Measurements from ENCODE around the gene DESI2. TPM values are rescaled to one million over a fixed set of nuclear protein-coding genes. Genes with fewer than 3 reads are reported as not detected.
"Not testable (repeated sequence)": the region's sequence is repeated elsewhere in the genome, so short reads cannot be mapped to it uniquely, and the experiment has no call there.

Gene DESI2
- total RNA-seq, 4 donors from 2014 or later = 49.5 to 71.2 (median 57.5) TPM

DNA sequence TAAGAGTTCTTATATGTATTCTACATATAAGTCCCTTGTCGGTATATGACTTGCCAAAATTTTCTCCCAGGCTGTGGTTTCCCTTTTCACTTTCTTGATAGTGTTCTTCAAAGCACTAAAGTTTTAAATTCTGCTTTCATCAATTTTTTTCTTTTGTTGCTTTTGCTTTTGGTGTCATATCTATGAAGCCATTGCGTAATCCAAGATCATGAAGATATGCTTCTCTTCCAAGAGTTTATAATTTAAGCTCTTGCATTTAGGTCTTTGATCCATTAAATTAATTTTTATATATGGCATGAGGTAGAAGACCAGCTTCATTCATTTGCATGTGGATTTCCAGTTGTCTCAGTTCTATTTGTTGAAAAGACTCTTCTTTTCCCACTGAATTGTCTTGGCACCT is 22.2 kb downstream of the DESI2 start:
- DNase-seq = no peak
- Histone ChIP-seq H3K36me3 (no peaks in the 10 kb centered on the region), H3K27me3 (no peaks in the 10 kb centered on the region), H3K4me3 (replicated peaks in 1 of 3) (no peak overlapping the region), H3K4me1 (peaks cover 17 to 26% of the 10 kb centered on the region in 2 donors), H3K9me3 (no peaks in the 10 kb centered on the region), H3K27ac (no peak overlapping the region)
- TF ChIP-seq POLR2A (IDR thresholded peaks at IDR 0.05) = no peak
- TF ChIP-seq CTCF (IDR thresholded peaks at IDR 0.05) = no peak
- 94 to 98% methylated on average over 2 of the region's 2 CpGs for WGBS, 2 donors
- intact Hi-C loops (cut with DNase I) = no loop called here

GRCh38 chr1:244678697-244679096 is 25.8 kb downstream of the DESI2 start:
- no peaks in the 10 kb centered on the region for H3K27me3 ChIP-seq
- TF ChIP-seq CTCF (IDR thresholded peaks at IDR 0.05) = no peak
- no peak for TF ChIP-seq POLR2A (IDR thresholded peaks at IDR 0.05)

DNA sequence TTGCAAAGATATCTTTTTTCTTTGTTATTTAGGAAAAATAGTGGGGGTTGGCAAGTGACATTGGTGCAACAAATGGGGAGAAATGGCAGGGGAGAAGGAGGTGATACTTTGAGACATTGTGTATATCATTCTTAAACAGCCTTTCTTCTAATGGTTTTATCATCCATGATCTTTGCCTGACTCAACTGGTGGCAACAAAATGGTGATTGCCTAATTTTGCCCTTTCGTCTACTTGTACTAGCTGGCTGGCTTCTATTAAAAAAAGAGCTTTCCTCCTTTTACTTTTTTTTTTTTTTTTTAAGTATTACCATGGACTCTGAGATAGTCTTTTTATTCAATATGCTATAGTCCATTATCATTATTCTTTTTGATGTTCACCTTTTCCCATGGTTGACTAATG is 27.7 kb downstream of the DESI2 start:
- TF ChIP-seq POLR2A (IDR thresholded peaks at IDR 0.05) (no peak), CTCF (IDR thresholded peaks at IDR 0.05) (no peak)
- Histone ChIP-seq H3K4me3 (replicated peaks in 1 of 3) (no peak overlapping the region), H3K36me3 (no peaks in the 10 kb centered on the region), H3K27ac (no peak overlapping the region), H3K27me3 (no peaks in the 10 kb centered on the region), H3K9me3 (no peaks in the 10 kb centered on the region), H3K4me1 (peaks cover 13 to 21% of the 10 kb centered on the region in 2 donors)
- 89 to 98% methylated on average over 1 of the region's 1 CpG for WGBS, 2 donors
- DNase-seq = no peak
- intact Hi-C loops (cut with DNase I) = no loop called here

More at GRCh38 chr1:244678697-244679096, 25.8 kb downstream of the DESI2 start:
- Histone ChIP-seq H3K36me3 (no peaks in the 10 kb centered on the region), H3K4me3 (replicated peaks in 1 of 3) (no peak overlapping the region), H3K27ac (peak overlapping the region in 1 of 3 donors; percentile 68), H3K9me3 (no peaks in the 10 kb centered on the region), H3K4me1 (peaks cover 13 to 21% of the 10 kb centered on the region in 2 donors)
- DNase-seq = no peak
- 56 to 63% methylated on average over 6 of the region's 6 CpGs for WGBS, 2 donors
- intact Hi-C loops (cut with DNase I) = no loop called here

- H3K27ac ChIP-seq; DNase-seq; intact Hi-C loops (cut with DNase I); H3K36me3 ChIP-seq; H3K9me3 ChIP-seq; H3K27me3 ChIP-seq; H3K4me3 ChIP-seq (replicated peaks in 1 of 3): not testable (repeated sequence)
- peaks cover 13 to 21% of the 10 kb centered on the region in 2 donors for H3K4me1 ChIP-seq
- WGBS, 2 donors = 98 to 100% methylated on average over 4 of the region's 4 CpGs
Measured at GRCh38 chr1:244682087-244682486, 29.2 kb downstream of the DESI2 start.

DNA sequence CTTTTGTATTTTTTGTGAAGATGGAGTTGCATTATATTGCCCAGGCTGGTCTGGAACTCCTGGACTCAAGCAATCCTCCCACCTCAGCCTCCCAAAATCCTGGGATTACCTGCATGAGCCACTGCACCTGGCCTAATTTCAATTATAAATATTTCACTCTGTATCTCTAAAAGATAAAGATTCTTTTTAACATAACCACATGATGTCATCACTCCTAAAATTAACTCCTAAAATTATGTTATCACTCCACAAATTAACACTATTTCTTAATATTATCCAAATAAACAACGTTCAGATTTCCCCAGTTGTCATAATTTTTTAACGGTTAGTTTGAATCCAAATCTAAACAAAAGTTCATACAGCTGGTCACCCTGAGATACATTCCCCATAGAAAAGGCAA is 43.0 kb downstream of the DESI2 start:
- WGBS, 2 donors = 96% methylated on average over 2 of the region's 2 CpGs
- Histone ChIP-seq H3K27me3 (no peaks in the 10 kb centered on the region), H3K9me3 (no peaks in the 10 kb centered on the region), H3K4me3 (replicated peaks in 1 of 3) (no peak overlapping the region), H3K27ac (no peak overlapping the region), H3K4me1 (no peaks in the 10 kb centered on the region), H3K36me3 (peaks cover 12 to 24% of the 10 kb centered on the region in 2 donors)
- intact Hi-C loops (cut with DNase I) = no loop called here
- TF ChIP-seq CTCF (IDR thresholded peaks at IDR 0.05) (no peak), POLR2A (IDR thresholded peaks at IDR 0.05) (no peak)
- DNase-seq = no peak

DNA sequence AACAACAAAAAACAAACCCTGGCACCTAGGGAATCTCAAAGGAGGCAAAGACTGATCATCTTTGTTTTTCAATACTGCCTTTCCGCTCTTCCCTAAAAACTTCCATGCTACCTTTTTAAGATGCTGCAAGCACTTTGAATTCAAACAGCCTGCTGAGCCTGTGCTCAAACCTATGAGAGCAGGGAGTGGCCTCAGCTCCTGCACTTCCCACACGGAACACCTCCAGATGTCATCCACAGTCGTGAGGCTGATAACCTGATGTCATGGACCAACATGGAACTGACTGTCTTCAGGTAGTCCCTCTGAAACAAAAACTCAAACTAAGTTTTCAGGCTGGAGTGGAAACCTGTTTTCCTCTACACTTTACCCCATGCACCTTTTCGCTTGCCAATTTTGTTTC is 46.8 kb downstream of the DESI2 start:
- intact Hi-C loops (cut with DNase I) = no loop called here
- H3K9me3 ChIP-seq = no peaks in the 10 kb centered on the region
- WGBS, 2 donors = 94 to 99% methylated on average over 4 of the region's 4 CpGs
- no peak overlapping the region for H3K4me3 ChIP-seq (replicated peaks in 1 of 3)
- no peak for DNase-seq
- H3K27me3 ChIP-seq = no peaks in the 10 kb centered on the region
- no peak for TF ChIP-seq CTCF (IDR thresholded peaks at IDR 0.05)
- no peak for TF ChIP-seq POLR2A (IDR thresholded peaks at IDR 0.05)
- no peak overlapping the region for H3K27ac ChIP-seq
- peaks cover 0 to 14% of the 10 kb centered on the region in 2 donors for H3K36me3 ChIP-seq
- H3K4me1 ChIP-seq = peaks cover 0 to 1% of the 10 kb centered on the region in 2 donors

Measured in thyroid gland (tissue), 4 donors.